Measurements from ENCODE around the gene IL24. TPM values are rescaled to one million over a fixed set of nuclear protein-coding genes. Genes with fewer than 3 reads are reported as not detected.

Gene IL24
- total RNA-seq, 1 experiment from 2014 or later = not detected

DNA sequence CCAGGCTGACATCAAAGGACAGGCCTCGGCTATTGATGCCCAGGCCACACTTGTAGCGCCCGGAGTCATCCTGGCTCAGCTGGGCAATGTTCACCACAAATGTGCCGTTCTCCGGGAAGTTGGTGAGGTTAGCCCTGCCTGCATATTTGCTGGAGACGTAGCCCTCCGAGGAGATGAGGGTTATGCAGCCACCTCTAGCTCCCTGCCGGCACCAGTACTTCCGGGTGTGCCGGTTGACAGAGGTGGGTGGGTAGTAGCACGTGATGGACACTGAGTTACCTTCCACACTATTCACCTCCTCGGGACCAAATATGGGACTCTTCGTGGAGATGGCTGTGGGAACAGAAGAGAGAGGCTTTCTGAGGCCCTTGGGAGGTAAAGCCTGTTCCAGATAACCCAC is 41.9 kb downstream of the IL24 start:
- H3K27me3 ChIP-seq (ENCODE audit: control insufficient read depth, insufficient read depth, low read length) = no peaks in the 10 kb centered on the region
- no peak for DNase-seq
- no peaks in the 10 kb centered on the region for H3K36me3 ChIP-seq (replicated peaks; ENCODE audit: control insufficient read depth, insufficient read depth, low read length)
- H3K4me3 ChIP-seq (ENCODE audit: insufficient read depth, low read depth, low read length) = no peak overlapping the region

DNA sequence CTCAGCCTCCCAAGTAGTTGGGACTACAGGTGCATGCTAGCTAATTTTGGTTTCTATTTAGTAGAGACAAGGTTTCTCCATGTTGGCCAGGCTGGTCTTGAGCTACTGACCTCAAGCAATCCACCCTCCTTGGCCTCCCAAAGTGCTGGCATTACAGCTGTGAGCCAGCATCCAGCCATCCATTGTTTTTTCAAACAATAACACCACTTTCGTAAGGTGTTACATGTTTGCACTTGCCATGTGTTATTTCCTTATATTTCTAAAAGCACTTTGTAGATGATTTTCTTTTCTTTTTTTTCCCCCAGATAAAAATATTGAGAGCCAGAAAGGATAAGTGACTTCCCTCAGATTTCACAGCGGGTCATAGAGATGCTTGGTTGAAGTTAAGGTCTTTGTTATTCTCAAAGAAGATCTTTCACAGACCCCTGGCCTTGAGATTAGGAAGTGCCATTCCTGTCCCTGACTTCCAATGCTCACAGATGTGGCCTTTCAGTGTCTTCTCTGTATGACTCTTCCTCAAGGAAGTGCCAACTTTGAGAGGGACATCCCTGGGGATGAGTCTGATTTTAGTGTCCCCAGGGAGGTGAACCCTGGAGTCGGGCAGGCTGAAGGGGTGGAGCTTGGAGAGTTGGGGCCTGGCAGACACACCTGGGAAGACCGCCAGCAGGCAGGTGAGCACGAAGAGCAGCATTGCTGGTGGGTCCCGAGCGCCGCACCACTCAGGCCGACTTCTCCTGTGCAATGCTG is 42.8 kb downstream of the IL24 start:
- H3K36me3 ChIP-seq (replicated peaks; ENCODE audit: control insufficient read depth, insufficient read depth, low read length) = no peaks in the 10 kb centered on the region
- no peak overlapping the region for H3K4me3 ChIP-seq (ENCODE audit: insufficient read depth, low read depth, low read length)
- DNase-seq = no peak
- H3K27me3 ChIP-seq (ENCODE audit: control insufficient read depth, insufficient read depth, low read length) = no peaks in the 10 kb centered on the region; the same call in 1 of the 2 replicates

DNA sequence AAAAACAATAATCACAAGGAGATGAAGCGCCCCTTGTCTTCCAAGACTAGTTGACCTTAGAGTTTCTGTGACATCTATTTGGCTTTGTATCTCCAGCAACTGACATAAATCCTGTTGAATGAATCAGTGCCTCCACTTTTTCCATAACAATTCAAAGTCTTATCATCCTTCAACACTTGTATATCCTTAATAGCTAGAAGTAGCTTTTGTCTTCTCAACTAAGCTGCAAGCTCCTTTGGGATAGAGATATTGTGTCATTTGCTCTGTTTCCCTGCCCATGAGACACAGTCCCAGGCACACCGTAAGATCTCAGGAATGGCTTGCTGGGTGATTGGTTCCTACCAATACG is 43.3 kb downstream of the IL24 start:
- DNase-seq = no peak
- Histone ChIP-seq H3K4me3 (ENCODE audit: insufficient read depth, low read depth, low read length) (no peak overlapping the region), H3K36me3 (replicated peaks; ENCODE audit: control insufficient read depth, insufficient read depth, low read length) (no peaks in the 10 kb centered on the region), H3K27me3 (ENCODE audit: control insufficient read depth, insufficient read depth, low read length) (no peaks in the 10 kb centered on the region; the same call in 1 of the 2 replicates)

DNA sequence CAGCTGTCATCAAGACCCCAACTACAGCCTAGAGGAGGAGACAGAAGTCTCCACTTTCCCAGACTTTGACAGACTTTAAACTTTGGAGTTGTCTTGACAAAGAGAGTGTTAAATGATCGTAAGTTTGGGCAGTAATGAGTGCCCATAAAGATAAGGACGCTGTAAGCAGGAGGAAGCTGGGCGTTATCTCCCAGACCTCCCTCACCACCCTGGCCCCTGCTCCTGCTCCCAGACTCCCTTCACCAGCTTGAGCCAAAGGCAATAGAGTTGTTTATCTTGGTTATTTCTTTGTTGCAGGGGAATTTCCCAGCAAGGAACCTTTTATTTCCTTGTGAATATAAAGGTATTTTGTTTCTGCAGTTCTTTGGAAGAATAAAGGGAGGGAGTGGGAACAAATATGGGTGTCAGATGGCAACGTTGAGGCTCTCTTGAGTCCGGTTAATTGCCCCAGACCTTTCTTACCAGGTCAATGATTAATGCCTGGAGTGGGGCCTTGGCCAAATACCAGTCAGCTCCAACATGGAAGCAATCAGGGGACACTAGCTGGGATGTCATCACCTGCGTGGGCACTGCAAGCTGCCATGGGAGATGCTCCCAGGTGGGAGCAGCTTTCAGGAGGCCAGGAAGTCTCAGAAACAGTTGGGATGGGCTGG is 44.6 kb downstream of the IL24 start:
- DNase-seq = no peak
- Histone ChIP-seq H3K4me3 (ENCODE audit: insufficient read depth, low read depth, low read length) (no peak overlapping the region), H3K27me3 (ENCODE audit: control insufficient read depth, insufficient read depth, low read length) (no peaks in the 10 kb centered on the region; the same call in 1 of the 2 replicates), H3K36me3 (replicated peaks; ENCODE audit: control insufficient read depth, insufficient read depth, low read length) (no peaks in the 10 kb centered on the region)

DNA sequence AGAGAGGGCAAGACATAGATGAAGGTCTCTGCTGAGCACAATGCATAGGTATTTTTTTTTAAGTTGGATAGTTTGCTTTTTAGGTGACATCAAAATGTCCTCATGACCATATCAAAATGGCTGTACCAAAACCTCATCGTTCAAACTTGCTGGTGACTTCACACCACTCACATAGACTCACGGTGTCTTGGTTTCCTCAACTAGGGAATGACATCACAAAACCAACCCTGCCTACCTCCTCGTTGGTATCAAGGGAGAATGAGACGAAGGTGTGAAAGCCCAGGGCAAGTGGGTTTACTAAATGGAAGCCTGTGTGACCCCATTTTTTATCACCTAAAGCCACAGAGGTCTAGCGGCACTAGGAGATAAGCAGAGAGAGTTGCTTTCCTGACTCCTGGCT is 47.5 kb downstream of the IL24 start:
- Histone ChIP-seq H3K27me3 (ENCODE audit: control insufficient read depth, insufficient read depth, low read length) (no peaks in the 10 kb centered on the region; the same call in 1 of the 2 replicates), H3K4me3 (ENCODE audit: insufficient read depth, low read depth, low read length) (no peak overlapping the region), H3K36me3 (replicated peaks; ENCODE audit: control insufficient read depth, insufficient read depth, low read length) (no peaks in the 10 kb centered on the region)
- DNase-seq = no peak

DNA sequence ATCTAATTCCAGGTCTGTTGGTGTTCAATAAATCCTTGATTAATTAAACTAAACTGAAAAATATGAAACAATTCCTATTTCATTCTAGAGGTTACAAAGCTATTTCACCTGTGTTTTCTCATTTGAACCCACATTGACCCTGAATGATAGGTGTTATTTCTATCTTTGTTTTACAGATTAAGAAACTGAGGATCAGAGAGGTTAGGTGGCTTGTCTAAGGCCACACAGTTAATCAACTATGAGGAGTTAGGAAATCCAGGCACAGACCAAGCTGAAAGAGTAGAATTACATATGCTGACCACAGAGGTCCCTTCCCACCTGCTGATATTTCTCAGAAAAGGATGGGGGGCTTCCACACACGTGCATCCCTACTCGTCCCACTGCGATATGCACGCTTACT is 48.5 kb downstream of the IL24 start:
- Histone ChIP-seq H3K27me3 (ENCODE audit: control insufficient read depth, insufficient read depth, low read length) (no peaks in the 10 kb centered on the region; the same call in 1 of the 2 replicates), H3K36me3 (replicated peaks; ENCODE audit: control insufficient read depth, insufficient read depth, low read length) (no peaks in the 10 kb centered on the region), H3K4me3 (ENCODE audit: insufficient read depth, low read depth, low read length) (no peak overlapping the region)
- DNase-seq = no peak

DNA sequence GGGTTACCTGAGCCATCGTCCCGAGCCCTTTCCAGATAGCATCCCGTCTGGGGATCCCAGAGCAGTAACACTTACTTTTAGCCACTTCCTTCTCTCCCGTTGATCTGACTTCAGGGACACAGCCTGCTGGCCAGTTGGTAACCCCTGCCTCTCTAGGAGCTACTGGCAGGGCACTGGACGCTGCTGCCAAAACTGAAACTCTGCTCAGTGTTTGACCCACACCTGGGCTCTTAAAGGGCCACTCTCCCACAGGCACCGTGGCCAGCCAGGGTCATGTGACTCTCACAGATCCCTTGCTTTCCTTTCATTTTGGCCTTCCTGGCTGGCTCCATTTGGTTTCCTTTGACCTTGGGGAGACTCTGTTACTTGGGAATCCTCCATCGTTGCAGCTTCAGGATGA is 49.0 kb downstream of the IL24 start, which contains the start of gene PIGR:
Gene PIGR (minus strand): TSS at position 206 of the 400 bp plus-strand sequence. CDS start 5,935 bp downstream, outside the sequence.
- no peak for DNase-seq
- no peaks in the 10 kb centered on the region for H3K36me3 ChIP-seq (replicated peaks; ENCODE audit: control insufficient read depth, insufficient read depth, low read length)
- H3K4me3 ChIP-seq (ENCODE audit: insufficient read depth, low read depth, low read length) = no peak within 1 kb of the TSS
- H3K27me3 ChIP-seq (ENCODE audit: control insufficient read depth, insufficient read depth, low read length) = no peaks in the 10 kb centered on the region; the same call in 1 of the 2 replicates

DNA sequence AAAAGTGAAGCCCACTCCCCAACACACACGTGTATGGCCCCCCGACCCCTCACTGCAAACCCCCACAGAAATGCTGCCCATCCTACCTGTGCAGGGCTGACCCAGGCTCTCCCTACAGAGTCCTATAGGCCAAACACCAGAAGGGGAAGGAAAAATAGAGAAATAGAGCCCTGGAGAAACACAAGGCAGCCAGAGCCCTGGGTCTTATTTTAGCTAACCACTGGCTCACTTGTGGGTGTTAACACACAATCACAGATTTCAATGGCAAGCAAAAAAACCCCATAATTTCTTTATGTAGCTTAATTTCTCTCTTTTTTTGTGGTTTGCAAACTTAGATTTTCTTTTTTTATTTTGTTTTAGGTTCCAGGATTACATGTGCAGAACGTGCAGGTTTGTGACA is 50.0 kb downstream of the IL24 start:
- no peaks in the 10 kb centered on the region for H3K36me3 ChIP-seq (replicated peaks; ENCODE audit: control insufficient read depth, insufficient read depth, low read length)
- H3K4me3 ChIP-seq (ENCODE audit: insufficient read depth, low read depth, low read length) = no peak overlapping the region
- no peak for DNase-seq
- no peaks in the 10 kb centered on the region; the same call in 1 of the 2 replicates for H3K27me3 ChIP-seq (ENCODE audit: control insufficient read depth, insufficient read depth, low read length)

DNA sequence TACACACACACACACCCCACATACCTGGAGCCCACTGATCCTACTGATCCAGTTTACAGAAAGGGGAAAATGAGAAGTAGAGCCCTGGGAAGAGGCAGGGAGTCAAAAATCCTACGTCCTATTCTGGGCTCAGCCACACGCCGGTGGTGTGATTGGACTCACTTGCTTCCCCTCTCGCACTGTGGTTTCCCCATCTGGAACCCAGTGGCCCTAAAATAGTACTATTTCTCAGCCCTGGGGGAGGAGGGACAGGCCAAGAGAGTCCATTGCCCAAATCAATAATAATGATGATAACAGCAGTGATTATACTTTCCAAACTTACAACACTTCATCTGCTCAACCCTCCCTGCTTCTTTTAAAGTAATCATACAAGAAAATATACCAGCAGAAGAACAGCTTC is 52.0 kb downstream of the IL24 start:
- Histone ChIP-seq H3K4me3 (ENCODE audit: insufficient read depth, low read depth, low read length) (no peak overlapping the region), H3K27me3 (ENCODE audit: control insufficient read depth, insufficient read depth, low read length) (no peaks in the 10 kb centered on the region; the same call in 1 of the 2 replicates), H3K36me3 (replicated peaks; ENCODE audit: control insufficient read depth, insufficient read depth, low read length) (no peaks in the 10 kb centered on the region)
- DNase-seq = no peak

DNA sequence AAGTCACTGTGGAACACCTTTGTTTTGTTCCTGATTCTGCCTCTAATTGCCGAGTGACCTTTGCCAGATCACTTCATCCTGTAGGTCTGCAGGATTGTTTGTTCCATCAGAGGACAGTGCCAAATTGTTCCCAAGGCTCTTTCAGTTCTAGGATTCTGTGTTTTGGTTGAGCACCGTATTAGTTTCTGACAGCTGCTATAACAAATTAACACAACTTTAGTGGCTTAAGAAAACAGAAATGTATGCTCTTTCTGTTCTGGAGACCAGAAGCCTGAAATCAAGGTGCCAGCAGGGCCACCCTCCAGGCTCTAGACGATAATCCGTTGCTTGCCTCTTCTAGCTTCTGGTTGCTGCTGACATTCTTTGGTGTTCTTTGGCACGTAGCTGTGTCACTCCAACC is 52.4 kb downstream of the IL24 start:
- no peaks in the 10 kb centered on the region; the same call in 1 of the 2 replicates for H3K27me3 ChIP-seq (ENCODE audit: control insufficient read depth, insufficient read depth, low read length)
- H3K36me3 ChIP-seq (replicated peaks; ENCODE audit: control insufficient read depth, insufficient read depth, low read length) = no peaks in the 10 kb centered on the region

DNA sequence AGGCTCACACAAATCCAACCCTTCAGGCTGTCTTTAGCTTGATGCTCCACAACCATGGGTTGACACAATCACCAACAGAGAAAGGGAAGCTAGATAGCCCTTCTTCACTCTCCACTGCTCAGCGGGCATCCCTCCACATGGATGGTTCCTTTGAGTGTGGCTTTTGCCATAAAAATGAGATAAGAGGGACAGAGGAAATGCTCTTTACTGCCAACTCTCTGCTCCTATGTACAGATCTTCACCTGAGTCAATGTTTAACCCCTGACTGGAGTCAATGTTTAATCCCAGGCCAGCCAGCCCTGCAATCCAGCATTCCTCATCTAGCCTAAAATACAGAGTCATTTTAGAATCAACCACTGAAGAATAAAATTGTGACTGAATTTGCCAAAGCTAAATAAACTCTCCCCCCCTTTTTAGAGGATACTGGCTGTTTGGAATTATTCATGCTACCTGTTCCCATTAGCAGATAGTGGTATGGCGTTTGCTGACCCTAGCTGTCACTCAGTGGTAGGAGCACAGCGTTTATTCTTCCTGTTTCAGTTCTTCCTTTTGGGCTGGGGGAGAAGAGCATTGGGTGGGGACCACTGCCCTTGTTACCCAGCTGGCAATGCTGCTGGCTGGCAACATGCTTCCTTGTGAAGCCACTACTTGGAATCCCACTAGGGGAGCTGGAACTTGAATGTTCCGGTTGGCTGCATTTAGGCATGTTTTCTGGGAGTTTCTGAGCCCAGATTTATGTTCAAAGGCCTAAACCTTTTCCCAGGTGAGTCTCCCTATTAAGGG is 54.3 kb downstream of the IL24 start:
- H3K36me3 ChIP-seq (replicated peaks; ENCODE audit: control insufficient read depth, insufficient read depth, low read length) = no peaks in the 10 kb centered on the region
- DNase-seq = no peak
- H3K4me3 ChIP-seq (ENCODE audit: insufficient read depth, low read depth, low read length) = no peak overlapping the region
- no peaks in the 10 kb centered on the region for H3K27me3 ChIP-seq (ENCODE audit: control insufficient read depth, insufficient read depth, low read length)

More for the DNA sequence above, 52.4 kb downstream of the IL24 start:
- no peak for DNase-seq
- H3K4me3 ChIP-seq (ENCODE audit: insufficient read depth, low read depth, low read length) = no peak overlapping the region

DNA sequence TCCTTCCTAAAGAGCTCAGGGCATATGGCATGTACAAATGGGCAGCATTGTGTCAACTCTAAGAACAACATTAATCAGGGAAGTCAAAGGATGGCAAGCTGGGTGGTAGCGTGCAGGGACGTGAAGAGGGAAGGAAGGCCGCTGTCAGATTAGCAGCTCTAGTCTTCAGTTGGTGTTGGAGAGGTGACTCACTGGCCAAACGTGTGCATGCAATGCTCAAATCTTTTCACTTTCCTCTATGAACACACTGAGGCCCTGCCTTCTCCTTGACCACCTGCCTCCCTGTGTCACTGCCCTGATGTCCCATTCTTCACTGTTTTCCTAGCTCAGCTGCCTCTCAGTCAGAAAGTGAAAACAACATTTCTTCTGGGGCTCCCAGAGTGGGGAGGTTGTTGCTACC is 54.9 kb downstream of the IL24 start:
- no peak for DNase-seq
- H3K4me3 ChIP-seq (ENCODE audit: insufficient read depth, low read depth, low read length) = no peak overlapping the region
- H3K36me3 ChIP-seq (replicated peaks; ENCODE audit: control insufficient read depth, insufficient read depth, low read length) = no peaks in the 10 kb centered on the region
- no peaks in the 10 kb centered on the region for H3K27me3 ChIP-seq (ENCODE audit: control insufficient read depth, insufficient read depth, low read length)

DNA sequence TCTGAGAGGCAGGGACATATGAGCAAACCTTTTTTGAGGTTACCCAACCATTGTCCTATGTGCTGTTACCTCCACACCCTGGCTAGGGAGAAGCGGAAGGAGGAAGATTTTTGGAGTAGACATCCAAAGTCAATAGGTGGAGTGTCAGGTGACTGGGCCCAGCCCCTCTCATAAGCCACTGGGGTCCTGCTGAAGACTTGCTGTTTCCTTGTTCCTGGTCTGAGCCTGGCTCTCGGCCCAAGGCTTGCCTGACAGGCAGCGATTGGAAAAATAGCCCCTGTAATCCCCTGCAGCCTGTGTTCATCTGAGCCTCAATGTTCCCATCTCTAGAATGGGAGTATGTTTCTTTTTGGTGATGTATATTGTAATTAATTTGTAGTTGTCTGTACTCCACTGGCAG is 55.9 kb downstream of the IL24 start:
- Histone ChIP-seq H3K27me3 (ENCODE audit: control insufficient read depth, insufficient read depth, low read length) (no peaks in the 10 kb centered on the region), H3K4me3 (ENCODE audit: insufficient read depth, low read depth, low read length) (no peak overlapping the region), H3K36me3 (replicated peaks; ENCODE audit: control insufficient read depth, insufficient read depth, low read length) (no peaks in the 10 kb centered on the region)
- DNase-seq = no peak

DNA sequence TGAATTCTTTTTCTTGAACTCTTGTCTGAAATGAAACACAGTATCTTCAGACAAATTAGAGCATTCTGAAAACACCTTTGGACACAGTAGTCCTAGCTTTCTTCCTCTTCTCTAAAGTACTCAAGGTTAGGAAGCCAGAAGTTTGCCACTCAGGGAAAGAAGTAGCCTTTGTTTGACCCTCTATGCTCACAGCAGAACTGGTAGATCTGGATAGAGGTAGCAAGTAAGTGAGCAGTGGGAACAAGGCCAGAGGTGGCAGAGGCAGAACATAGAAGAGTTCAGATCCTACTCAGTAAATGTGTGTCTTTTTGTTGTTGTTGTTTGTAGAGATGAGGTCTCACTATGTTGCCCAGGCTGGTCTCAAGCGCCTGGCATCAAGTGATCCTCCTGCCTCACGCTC is 56.4 kb downstream of the IL24 start:
- Histone ChIP-seq H3K36me3 (replicated peaks; ENCODE audit: control insufficient read depth, insufficient read depth, low read length) (no peaks in the 10 kb centered on the region), H3K4me3 (ENCODE audit: insufficient read depth, low read depth, low read length) (no peak overlapping the region), H3K27me3 (ENCODE audit: control insufficient read depth, insufficient read depth, low read length) (no peaks in the 10 kb centered on the region)
- no peak for DNase-seq

Measured in H7 (cell line).